HG03108 (cell line): ENCODE measurements around the gene ZIC4.

Experiments used
- ATAC-seq: cut with Tn5 transposase; IDR thresholded peaks from one replicate; pipeline ENCODE4 v1.9.1; 2021; ENCODE audit warnings: moderate library complexity; ENCODE audit not compliant: unreplicated experiment

Gene ZIC4

DNA sequence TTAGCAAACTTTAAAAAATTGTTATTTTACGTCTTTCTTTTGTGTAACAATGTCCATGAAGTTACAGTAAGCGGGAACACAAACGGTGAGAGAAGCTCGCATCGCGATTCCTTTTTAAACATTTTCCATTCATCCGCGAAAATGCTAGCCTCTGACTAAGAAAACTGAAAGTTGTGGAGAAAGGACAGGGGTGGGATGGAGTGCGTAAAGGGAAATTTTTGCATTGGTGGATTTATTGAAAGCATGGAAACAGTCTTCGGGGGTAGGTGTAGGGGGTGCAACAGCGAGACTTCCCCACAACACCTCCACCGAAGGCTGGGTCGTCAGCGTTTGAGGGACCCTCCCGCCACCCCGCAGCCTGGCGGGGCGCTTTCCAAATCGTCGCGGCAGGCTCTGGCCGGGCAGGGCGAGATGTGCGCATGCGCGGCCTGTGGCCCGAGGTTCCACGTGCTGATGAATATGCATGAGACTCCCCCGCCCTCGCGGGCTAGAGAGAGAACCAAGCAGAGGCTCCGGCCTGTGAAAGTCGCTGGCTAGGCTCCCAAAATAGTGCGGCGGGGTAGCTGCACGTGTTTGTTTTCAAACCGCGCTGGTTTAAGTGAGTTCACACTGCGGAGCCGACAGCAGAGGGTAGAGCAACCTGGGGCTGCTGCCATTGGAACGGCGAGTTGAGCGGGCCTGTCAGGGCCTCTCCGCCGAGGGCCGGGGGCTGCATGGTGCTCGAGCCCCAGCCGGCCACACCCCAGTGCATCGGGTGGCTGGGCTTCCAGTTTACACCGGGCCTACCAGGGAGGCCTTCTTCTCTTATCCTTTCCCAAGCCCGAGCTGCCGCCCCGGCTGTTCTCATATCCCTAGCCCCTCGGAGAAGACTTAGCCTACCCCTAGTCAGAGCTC lies 12.7 kb upstream of the ZIC4 start:
- no peak for ATAC-seq

DNA sequence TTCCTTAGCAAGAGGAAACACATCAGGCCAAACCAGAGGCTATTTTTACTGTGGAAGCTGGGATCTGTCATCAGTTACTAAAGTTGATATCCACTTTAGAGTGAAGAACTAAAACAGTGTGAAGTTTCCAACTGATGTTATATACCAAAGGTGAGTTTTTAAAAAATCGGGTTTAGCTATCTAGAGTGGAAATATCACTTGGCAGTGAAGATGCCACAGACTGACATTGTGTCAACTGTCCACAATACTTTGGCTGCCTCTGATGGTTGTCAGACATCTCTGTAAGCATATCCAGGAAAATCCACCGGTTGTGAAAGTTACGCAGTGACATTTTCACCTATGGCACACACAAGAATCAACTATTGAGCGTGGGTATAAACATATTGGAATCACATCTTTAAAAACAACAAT lies 12.0 kb upstream of the ZIC4 start:
- ATAC-seq = no peak

DNA sequence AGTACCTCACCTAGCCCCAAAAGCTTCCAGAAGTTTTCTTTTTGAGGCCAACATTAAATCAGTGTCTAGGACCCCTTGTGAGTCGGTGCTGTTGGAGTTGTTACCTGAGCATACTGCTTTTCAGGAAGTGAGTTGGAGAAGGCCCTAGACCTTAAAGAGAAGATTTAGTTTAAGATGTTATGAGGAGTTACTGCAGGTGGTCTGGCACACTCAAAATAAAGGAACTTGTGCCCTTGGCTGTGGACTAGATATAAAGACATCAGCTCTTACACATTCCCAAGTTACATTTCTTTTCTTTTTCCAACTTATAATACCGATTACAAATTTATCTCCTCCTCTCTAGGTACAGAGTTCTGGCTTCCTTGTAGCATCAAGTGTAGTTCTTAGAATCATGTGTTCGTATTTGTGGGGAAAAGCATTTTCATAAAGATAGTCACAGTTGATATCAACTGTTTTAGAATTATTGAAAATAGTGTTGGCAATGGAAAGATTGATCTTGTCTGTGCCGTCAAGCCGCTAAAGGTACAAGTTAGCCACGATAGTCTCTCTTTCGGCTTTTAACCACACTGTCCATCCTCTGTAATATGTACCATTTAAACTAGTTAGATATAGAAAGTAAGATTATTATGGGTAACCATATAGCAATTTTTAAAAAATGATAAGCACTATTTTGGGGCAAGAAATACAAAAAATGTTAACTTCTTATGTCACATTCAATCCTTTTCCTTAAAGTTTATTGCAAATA lies 11.4 kb upstream of the ZIC4 start:
- ATAC-seq = no peak

DNA sequence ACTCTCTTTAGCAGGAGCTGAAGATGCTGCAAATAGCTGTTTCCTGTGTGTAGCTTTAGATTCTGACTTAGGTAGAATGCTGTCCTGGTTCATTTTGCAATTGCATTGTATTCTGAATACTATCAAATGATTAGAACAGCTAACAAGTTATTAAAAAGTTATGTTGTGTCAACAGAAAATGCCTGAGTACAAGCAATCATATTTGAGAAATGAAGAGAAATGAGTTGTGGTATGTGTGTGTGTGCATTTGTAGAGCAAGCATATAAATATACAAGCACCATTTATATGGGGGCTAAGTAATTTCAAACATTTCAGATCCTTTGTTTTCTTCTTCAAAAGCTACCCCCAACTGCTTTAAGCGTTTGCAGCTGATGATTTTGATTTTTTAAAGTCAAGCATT lies 10.6 kb upstream of the ZIC4 start:
- ATAC-seq = no peak

DNA sequence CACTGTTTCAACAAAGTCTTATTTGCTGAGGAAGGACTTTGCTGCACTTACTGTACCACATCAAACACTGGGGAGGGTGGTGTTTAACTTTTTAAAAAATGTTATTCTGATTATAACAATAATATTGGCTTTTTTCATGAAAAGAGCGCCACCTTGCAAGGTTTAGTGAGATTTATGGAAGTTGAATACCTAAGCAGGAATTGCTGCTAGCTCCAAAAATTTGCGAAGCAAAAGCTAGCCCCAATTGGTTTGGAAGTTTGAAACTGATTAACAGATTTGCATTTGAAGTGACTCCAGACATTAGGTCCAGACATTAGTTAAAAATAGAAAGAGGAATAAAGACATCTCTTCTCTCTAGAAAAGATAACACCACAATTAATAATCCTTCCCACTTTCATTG lies 9.5 kb upstream of the ZIC4 start:
- no peak for ATAC-seq

DNA sequence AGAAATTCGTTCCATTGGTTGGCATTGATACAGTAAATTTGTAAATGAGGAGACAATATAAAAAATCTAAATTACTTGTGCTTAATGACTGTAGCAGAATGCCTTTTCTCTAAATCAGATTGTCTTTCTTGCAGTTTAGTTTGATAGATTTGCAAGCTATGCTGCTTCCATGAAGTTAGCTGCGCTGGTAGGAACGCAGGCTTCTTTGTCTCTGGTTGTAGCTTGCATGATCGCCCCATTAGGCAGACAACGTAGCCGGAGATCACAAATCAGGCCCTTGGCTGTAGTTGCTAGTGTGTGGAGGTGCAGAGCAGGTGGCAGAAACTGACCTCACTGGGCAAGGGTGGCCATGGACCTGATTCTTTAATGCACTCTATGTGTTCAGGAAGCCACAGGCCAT lies 8.9 kb upstream of the ZIC4 start:
- no peak for ATAC-seq

DNA sequence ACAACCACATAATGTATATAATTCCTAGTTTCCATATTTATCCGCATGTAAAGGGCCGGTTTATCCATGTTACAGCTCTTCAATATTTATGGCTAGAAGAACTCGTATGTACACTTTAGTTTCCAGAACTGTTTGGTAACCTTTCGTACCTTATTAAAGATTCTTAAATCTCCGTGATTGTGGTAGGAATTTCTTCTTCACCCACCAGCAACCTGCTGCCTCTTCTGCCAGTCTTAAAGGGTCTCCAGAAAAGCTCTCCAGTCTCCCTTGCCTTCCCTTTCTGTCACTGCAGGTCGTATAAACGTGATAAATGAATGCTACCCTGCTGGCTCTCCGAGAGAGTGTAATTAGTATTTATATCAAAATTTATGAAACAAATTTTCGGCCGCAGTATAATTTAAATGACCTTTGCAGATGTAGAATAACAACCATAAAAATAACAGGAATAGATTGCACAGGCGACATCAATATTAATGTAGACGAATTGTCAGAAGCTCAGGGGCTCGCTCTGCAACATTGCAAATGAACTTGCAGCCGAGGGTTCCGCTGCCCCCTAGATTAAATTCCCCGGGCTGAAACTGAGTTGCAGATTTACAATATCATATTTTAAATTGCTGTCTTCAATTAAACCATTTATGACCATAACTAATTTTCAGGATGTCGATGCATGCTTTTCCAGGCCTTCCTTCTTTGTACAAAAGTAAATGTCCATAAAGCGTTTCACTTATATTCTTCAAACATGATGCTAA lies 8.2 kb upstream of the ZIC4 start:
- no peak for ATAC-seq

DNA sequence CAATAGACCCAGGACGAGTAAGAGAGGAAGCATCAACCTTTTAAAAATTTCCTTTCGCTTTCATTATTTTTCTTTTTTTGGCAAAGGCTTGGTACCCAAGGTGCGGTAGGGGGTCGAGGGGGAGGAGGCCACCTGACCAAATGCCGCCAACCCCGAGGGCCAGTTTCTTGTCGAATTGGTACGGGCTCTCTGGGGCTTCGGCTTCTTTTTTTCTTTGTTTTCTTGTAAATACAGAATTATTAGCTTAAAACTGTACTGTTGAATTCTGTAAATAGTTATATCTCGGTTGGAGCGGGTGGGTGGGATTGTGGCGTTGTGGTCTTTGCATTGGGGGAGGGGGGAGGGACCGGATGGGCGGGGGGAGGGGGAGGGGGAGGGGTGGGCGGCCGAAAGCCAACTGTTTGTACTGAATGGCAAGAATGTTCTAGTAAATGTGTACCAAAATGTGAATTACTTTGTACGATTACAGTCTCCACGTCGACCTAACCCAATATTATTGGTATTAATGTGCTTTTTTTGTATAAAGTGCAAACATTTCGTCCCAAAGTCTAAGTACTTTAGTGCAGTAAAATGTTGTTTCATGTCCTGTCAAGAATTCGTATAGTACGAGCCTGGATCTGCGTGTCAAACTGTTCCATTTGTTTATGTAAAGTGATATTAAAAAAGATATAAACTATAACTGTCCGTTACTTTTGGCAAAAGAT lies 7.5 kb upstream of the ZIC4 start:
- no peak for ATAC-seq

DNA sequence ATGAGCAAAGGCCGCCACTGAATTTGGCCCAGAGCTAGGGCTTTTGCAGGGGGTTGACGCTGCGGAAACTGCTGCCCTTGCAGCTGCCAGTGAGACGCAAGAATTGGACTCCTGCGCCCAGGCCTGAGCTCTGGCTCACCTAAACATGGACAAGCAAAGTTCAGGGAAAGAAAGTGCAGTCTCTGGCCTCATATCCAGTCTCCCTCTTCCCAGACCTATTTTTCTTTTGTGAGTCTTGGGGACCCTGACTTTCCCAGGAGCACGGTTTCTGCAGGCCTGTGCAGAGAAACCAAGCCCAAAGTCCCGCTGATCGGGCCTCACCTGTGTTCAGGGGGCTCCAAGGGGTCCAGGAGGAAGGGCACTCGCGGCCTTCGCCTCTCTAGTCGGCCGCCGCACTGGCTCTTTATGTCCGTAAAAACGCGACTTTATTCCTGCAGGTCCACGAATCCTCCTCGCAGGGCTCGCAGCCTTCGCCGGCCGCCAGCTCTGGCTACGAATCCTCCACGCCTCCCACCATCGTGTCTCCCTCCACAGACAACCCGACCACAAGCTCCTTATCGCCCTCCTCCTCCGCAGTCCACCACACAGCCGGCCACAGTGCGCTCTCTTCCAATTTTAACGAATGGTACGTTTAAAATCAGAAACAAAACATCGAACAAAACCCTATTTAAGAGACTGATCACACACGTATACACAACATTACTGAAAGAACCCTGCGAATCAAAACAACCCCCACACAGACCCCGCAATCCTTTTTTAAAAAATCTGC lies 6.8 kb upstream of the ZIC4 start:
- no peak for ATAC-seq

DNA sequence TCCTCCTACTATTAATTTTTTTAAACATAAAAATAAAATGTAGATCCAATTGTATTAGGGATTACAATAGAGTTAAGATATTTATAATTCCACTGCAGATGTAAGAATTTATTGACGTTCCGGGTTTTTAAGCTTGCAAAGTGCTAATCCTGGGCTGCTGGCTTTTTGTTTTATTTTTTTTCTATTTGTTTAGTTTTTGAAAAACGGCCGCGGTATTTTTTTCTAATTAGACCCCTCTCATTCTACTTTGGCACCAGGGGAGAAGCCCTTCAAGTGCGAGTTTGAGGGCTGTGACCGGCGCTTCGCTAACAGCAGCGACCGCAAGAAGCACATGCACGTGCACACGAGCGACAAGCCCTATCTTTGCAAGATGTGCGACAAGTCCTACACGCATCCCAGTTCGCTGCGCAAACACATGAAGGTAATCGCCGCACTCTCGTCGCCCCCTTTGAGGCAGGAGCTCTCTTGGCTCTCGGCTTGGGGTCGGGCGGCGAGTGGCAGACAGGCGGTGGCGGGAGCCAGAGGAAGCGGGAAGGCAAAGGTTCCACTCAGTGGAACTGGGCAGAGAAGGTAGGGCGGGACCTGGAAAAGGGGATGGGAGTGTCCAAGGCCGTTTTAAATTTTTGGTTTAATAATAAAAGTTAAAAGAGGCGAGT lies 6.0 kb upstream of the ZIC4 start:
- ATAC-seq = no peak

DNA sequence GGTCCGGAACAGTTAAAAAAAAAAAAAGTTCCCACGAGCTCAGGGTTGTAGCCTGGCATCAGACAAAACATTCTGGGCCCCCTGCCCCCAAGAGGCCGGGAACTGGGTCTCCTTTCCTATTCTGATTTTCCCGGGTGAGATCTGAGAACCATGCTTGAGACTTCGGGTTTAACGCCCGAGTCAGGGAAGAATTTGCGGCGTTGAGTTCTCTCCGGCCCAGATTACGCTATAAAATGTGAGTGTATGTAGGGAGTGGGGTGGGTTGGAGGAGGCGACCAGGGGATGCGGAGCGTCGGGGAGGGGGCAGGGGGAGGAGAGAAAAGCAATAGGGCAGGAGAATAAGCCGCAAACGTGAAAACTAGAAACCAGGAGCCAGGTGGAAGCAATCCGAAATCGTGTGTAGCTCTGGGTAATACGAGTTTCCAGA lies 5.5 kb upstream of the ZIC4 start:
- ATAC-seq = no peak

DNA sequence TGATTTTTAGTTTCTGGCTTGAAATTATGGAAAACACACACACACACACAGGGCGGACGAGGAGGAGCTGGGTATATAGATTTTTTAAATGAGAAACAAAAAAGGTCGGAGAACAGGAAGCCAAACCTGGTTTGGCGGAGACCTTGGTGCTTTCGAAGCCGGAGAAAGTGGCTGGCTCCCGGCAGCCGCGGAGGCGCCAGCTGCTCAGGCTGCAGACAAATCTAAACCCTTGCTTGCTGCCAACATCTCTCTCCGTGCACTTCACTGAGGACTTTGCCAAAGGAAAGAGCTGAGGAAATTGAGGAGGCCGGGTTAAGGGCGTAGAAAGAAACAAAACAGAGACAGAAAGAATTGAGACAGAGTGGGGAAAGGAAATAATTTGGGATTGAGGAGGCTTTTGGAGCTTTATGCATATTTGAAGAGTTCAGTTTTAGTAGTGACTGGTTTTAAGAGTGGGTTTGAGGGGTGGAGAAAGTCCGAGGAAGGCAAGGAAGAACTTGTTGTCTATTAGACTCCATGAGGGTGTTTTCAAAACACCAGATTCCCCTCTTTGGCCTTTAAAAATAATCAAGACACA lies 5.0 kb upstream of the ZIC4 start:
- no peak for ATAC-seq

DNA sequence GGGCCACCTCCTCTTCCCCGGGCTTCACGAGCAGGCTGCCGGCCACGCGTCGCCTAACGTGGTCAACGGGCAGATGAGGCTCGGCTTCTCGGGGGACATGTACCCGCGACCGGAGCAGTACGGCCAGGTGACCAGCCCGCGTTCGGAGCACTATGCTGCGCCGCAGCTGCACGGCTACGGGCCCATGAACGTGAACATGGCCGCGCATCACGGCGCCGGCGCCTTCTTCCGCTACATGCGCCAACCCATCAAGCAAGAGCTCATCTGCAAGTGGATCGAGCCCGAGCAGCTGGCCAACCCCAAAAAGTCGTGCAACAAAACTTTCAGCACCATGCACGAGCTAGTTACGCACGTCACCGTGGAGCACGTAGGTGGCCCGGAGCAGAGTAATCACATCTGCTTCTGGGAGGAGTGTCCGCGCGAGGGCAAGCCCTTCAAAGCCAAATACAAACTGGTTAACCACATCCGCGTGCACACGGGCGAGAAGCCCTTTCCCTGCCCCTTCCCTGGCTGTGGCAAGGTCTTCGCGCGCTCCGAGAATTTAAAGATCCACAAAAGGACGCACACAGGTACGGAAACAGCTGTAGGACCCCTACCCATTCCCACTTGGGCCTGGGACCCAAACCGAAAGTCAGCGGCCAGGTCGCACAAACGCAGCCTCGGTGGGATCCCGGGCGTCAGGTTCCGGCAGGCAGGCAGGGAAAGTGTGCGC lies 4.3 kb upstream of the ZIC4 start:
- ATAC-seq = no peak

DNA sequence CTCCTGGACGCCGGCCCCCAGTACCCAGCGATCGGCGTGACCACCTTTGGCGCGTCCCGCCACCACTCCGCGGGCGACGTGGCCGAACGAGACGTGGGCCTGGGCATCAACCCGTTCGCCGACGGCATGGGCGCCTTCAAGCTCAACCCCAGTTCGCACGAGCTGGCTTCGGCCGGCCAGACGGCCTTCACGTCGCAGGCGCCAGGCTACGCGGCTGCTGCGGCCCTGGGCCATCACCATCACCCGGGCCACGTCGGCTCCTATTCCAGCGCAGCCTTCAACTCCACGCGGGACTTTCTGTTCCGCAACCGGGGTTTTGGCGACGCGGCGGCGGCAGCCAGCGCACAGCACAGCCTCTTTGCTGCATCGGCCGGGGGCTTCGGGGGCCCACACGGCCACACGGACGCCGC lies 3.8 kb upstream of the ZIC4 start:
- no peak for ATAC-seq

DNA sequence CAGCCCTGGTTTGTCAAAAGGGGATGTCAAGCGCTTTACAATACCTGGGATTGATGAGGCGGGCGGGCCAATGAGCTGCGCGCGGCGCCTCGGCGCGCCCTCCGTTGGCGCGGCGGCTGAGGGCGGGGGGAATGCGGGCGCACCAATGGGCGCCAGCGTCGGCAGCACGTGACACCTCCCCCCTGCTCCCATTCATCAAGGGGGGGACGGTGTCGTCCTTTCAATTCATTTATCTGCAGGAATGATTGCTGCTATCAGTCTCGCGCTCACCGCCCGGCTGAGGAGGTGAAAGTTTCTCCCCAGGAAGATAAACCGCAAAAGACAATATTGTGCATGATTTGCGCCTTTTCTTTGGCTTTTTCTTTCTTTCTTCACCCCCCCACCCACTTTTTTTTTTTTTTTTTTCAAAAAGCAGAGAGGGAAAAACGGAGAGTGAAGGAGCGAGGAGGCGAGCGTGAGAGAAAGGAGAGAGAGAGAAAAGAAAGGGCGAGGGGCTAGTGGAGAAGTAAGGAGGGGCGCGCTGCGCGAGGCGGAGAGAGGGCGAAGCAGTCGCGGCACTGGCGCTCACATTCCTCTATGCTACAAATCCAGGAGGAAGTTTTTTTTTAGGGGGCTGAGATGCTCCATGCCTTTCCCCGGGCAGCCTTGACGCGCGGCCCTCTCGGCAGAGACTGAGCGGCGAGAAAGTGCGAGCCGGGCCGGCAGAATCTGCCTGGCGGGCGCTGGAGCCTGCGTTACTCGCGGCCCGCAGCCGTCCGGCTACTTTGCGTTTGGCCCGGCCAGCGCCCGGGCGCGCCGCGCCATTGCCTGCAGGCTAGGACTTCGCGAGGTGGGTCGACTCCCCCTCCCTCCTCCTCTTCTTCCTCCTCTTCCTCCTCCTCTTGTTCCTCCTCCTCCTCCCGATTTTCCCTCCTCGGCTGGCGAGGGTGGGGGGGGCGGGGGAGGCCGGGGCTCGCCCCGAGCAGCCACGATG lies 3.1 kb upstream of the ZIC4 start, which contains the start of gene ZIC1:
TSS of gene ZIC1 (plus strand) at position 223 of the 973 bp plus-strand sequence. CDS start at position 971, 748 bp downstream.
- no peak for ATAC-seq

DNA sequence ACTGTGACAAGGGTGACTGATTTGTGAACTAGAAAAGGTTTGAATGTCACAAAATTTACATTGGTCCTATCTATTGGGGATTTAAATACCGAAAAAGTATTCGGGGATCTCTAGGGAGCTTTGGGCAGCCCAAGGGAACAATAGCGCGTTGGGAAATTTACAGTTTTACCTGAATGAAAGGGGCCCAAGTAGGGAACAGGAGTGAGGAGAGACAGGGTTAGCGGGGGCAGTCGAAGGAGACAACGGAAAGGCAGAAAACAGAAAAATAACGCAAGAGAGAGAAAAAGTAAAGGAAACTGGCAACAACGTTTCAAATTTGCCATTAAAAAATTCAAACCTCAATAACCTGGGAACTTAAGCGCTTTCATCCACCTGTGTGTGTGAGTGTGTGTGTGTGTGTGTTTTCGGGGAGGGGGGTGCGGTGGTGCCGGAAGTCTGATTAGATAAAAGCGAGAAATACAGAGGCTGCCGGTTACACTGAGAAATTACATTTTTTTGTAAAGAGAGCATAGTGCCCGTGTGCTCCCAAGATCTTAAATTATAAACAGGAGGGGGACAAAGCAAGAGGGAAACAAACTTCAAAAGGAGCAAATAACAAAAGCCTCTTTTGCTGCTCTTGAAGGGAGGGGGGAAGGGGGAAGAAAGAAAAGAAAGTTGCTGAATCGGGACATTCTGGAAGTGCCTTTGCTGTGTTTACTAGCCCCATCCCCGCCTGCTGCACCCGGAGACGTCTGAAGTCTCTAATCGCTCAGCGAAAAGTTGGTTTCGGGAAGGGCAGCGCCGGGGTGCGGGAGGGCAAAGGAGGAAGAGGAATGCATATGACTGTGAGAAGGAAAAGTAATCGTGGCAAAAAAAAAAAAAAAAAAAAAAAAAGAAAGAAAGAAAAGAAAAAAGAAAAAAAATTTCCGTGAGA lies 2.1 kb upstream of the ZIC4 start:
- no peak for ATAC-seq
